Epithelial cell of prostate (primary cell): ENCODE data around the gene MORC3.
"Not testable (repeated sequence)": the region's sequence is repeated elsewhere in the genome, so short reads cannot be mapped to it uniquely, and the experiment has no call there.

ENCODE experiments used
- DNase-seq: peaks from one replicate; pipeline ENCODE4 v3.0.0-alpha.2; 2011; ENCODE audit warnings: low read depth, low spot score
- H3K27ac ChIP-seq: fragments of 450-650 bp; 2 replicates; pipeline ENCODE4 v1.5.1; 2017; ENCODE audit warnings: mild to moderate bottlenecking

Gene MORC3, protein sequence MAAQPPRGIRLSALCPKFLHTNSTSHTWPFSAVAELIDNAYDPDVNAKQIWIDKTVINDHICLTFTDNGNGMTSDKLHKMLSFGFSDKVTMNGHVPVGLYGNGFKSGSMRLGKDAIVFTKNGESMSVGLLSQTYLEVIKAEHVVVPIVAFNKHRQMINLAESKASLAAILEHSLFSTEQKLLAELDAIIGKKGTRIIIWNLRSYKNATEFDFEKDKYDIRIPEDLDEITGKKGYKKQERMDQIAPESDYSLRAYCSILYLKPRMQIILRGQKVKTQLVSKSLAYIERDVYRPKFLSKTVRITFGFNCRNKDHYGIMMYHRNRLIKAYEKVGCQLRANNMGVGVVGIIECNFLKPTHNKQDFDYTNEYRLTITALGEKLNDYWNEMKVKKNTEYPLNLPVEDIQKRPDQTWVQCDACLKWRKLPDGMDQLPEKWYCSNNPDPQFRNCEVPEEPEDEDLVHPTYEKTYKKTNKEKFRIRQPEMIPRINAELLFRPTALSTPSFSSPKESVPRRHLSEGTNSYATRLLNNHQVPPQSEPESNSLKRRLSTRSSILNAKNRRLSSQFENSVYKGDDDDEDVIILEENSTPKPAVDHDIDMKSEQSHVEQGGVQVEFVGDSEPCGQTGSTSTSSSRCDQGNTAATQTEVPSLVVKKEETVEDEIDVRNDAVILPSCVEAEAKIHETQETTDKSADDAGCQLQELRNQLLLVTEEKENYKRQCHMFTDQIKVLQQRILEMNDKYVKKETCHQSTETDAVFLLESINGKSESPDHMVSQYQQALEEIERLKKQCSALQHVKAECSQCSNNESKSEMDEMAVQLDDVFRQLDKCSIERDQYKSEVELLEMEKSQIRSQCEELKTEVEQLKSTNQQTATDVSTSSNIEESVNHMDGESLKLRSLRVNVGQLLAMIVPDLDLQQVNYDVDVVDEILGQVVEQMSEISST

DNA sequence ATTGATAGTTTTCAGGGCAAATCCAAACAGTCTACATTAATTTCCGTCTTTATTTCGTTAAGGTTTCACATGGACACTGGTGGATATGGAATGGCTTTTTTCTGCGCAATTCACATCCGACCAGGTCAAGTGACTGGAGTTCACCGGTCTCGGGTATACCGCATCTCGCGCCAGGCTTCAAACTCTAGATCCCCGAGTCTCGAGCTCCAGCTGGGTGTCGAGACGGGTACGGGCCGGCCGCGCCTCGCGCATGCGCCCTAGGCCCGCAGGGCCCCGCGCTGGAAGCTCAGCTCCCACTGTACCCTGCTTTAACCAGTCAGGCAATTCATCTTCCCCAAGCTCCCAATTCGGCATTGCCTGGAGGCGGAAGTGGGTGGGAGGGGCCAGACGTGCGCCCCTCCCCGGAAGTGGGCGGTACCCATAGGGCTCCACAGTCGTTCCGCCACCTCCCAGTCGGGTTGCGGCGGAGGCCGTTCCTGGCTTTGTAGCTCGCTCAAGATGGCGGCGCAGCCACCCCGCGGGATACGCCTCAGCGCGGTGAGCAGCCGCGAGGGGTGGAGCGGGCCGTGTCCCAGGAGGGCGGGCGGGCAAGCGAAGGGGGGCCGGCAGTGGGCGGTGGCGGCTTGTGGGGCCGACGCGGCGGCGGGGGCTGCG, at the start of gene MORC3:
Gene MORC3 (plus strand): TSS at position 431 of the 654 bp plus-strand sequence. CDS start 68 bp downstream, at position 499.
- peak; percentile 95 for DNase-seq
- peak within 1 kb of the TSS; percentile 99 for H3K27ac ChIP-seq

DNA sequence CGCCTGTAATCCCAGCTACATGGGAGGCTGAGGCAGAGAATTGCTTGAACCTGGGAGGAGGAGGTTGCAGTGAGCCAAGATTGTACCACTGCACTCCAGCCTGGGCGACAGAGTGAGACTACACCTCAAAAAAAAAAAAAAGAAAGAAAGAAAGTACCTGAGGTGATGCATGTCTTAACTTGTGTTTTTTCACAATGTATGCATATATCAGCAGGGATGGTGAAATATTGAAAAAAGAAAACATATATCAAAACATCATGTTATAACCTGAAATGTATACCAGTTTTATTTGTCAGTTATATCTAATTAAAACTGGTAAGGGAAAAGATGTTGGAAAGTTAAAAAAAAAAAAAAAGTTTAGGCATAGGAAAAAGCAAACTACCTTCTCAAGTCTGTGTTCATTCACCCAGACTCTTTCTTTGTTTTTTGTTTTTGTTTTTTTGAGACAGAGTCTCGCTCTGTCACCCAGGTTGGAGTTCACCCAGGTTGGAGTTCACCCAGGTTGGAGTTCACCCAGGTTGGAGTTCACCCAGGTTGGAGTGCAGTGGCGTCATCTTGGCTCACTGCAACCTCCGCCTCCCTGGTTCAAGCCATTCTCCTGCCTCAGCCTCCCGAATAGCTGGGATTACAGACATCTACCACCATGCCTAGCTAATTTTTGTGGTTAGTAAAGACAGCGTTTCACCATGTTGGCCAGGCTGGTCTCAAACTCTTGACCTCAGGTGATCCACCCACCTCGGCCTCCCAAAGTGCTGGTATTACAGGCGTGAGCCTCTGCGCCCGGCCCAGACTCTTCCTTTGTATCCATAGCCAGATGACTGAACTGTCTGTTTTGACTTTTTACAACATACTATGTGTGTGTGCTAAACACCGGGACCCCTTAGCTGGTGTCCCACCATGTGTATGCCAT, 49.0 kb upstream of the MORC3 start:
- DNase-seq: not testable (repeated sequence)
- H3K27ac ChIP-seq: peak overlapping the region; percentile 15

GRCh38 chr21:36274128-36274527, 45.9 kb upstream of the MORC3 start:
- no peak overlapping the region for H3K27ac ChIP-seq
- no peak for DNase-seq

DNA sequence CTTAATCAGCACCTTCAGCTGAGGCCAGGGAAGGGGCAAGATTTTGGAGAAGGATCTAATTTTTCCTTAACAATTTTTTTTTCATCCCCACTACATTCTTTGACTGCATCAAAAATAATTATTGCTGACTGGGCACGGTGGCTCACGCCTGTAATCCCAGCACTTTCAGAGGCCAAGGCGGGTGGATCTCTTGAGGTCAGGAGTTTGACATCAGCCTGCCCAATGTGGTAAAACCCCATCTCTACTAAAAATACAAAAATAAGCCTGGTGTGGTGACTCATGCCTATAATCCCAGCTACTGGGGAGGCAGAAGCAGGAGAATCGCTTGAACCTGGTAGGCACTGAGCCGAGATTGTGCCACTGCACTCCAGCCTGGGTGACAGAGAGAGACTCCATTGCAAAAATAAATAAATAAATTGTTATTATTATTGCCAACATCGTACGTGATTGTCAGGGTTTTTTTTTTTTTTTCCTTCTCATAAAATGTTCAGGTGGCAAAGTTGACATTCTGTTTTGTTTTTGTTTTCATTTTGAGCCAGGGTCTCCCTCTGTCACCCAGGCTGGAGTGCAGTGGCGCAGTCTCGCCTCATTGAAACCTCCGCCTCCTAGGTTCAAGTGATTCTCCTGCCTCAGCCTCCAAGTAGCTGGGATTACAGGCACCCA, 37.3 kb upstream of the MORC3 start:
- no peak for DNase-seq
- no peak overlapping the region for H3K27ac ChIP-seq

GRCh38 chr21:36283231-36283622, 36.8 kb upstream of the MORC3 start:
- H3K27ac ChIP-seq, DNase-seq: not testable (repeated sequence)

DNA sequence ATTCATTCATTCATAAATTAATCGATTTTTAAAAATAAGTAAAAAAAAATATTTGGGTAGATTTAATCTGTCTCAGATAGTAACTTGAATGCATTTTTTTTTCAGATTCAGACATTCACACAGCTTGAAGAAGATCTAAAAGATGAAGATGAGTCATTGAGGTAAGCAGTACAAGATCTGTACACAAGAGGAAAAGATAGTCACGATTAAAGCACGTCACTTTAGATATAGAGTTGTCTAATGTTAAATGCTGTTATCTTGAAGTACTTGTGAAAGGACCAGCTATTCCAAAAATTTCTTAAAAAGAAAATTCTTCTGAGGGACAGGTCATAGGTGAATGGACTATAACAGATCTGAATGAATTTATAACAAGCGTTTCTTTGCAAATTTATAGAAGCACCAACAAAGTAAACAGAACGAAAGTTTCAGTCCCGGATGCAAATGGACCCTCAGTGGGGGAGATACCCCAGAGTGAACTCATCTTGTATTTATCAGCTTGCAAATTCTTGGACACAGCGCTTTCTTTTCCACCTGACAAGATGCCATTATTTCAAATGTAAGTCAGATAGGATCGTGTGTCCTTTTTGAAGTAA, 31.2 kb upstream of the MORC3 start:
- DNase-seq: no peak
- peak overlapping the region; percentile 34 for H3K27ac ChIP-seq

GRCh38 chr21:36291509-36291908, 28.5 kb upstream of the MORC3 start:
- no peak for DNase-seq
- no peak overlapping the region for H3K27ac ChIP-seq

DNA sequence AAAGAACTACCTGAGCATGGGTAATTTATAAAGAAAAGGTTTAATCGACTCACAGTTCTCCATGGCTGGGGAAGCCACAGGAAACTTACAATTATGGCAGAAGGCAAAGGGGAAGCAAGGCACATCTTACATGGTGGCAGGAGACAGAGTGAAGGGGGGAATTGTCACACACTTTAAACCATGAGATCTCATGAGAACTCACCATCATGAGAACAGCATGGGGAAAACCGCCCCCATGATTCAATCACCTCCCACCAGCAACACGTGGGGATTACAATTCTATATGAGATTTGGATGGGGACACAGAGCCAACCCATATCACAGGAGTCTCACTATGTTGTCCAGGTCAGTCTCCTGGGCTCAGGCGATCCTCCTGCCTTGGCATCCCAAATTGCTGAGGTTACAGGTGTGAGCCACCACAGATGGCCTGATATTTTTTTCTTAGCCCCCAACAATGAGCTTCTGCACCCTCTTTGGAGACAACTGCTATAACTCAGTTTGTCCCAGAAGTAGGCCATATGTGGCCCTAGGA, 22.5 kb upstream of the MORC3 start:
- peak overlapping the region; percentile 91 for H3K27ac ChIP-seq

DNA sequence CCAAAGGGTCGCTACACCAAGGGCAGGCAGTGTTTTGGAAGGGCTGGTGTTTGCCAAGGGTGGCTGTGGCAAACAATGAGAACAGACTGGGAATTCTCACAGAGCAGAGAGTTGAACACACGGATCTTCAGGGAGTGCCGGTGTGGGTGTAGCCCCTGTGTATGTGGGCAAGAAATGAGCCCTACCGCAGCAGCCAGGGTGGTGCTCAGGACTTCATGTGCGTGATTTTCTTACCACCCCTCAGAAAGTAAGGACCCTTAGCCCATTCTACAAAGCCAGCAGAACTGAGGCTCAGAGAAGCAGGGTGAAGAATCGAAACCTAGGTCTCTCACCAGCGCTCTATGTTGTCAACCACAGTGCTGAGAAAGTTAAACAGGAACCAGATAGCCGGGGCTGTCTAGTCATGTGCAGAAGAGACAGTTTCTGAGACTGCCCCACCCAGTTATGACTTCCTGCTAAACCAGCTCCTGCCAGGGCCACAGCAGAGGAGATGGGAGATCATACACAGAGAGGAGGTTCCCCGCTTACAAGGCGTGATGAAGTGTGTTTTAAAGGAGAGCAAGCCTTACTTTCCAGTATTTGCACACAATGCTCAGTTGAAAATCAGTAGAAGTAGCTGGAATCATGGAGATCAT, 21.9 kb upstream of the MORC3 start:
- peak; percentile 78 for DNase-seq
- peak overlapping the region; percentile 91 for H3K27ac ChIP-seq

More for the DNA sequence above, 22.5 kb upstream of the MORC3 start:
- DNase-seq: no peak

GRCh38 chr21:36306872-36307534, 13.0 kb upstream of the MORC3 start:
- DNase-seq: no peak
- H3K27ac ChIP-seq: no peak overlapping the region

DNA sequence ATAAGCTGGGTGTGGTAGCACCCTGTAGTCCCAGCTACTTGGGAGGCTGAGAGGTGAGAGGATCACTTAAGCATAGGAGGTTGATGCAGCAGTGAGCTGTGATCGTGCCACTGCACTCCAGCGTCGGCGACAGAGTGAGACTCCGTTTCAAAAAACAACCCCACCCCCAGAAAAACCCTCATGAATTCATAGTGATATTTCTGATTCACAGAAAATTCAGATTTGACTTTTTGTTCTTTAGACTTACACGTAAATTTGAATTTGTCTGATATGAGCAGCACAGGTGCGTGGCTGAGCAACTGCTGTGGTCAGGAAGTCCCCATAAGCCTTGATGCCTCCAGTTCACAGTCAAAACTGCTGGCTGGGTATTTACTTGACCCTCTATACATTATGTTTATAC, 10.0 kb upstream of the MORC3 start:
- no peak overlapping the region for H3K27ac ChIP-seq

DNA sequence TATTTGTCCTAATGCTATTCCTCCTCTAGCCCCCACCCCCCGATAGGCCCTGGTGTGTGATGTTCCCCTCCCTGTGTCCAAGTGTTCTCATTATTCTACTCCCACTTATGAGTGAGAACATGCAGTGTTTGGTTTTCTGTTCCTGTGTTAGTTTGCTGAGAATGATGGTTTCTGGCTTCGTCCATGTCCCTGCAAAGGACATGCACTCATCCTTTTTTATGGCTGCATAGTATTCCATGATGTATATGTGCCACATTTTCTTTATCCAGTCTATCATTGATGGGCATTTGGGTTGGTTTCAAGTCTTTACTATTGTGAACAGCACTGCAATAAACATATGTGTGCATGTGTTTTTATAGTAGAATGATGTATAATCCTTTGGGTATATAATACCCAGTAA, 6.6 kb upstream of the MORC3 start:
- DNase-seq, H3K27ac ChIP-seq: not testable (repeated sequence)

More for the DNA sequence above, 10.0 kb upstream of the MORC3 start:
- DNase-seq: no peak

DNA sequence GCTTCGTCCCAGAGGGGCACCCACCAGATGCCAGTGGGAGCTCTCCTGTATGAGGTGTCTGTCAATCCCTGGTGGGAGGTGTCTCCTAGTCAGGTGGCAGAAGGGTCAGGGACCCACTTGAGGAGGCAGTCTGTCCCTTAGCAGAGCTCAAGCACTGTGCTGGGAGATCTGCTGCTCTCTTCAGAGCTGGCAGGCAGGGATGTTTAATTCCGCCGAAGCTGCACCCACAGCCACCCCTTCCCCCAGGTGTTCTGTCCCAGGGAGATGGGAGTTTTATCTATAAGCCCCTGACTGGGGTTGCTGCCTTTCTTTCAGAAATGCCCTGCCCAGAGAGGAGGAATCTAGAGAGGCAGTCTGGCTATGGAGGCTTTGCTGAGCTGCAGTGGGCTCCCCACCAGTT, 4.0 kb upstream of the MORC3 start:
- not testable (repeated sequence) for DNase-seq, H3K27ac ChIP-seq

GRCh38 chr21:36316872-36317484, 3.0 kb upstream of the MORC3 start:
- DNase-seq: no peak

DNA sequence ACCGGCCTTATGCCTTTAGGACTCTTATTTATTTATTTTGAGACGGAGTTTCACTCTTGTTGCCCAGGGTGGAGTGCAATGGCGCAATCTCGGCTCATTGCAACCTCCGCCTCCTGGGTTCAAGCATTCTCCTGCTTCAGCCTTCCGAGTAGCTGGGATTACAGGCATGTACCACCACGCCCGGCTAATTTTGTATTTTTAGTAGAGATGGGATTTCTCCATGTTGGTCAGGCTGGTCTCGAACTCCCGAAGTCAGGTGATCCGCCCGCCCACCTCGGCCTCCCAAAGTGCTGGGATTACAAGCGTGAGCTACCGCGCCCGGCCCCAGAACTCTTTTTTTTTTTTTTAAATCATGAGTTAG, 611 bp upstream of the MORC3 start:
- peak overlapping the region; percentile 99 for H3K27ac ChIP-seq

More at GRCh38 chr21:36316872-36317484, 3.0 kb upstream of the MORC3 start:
- H3K27ac ChIP-seq: no peak overlapping the region

DNA sequence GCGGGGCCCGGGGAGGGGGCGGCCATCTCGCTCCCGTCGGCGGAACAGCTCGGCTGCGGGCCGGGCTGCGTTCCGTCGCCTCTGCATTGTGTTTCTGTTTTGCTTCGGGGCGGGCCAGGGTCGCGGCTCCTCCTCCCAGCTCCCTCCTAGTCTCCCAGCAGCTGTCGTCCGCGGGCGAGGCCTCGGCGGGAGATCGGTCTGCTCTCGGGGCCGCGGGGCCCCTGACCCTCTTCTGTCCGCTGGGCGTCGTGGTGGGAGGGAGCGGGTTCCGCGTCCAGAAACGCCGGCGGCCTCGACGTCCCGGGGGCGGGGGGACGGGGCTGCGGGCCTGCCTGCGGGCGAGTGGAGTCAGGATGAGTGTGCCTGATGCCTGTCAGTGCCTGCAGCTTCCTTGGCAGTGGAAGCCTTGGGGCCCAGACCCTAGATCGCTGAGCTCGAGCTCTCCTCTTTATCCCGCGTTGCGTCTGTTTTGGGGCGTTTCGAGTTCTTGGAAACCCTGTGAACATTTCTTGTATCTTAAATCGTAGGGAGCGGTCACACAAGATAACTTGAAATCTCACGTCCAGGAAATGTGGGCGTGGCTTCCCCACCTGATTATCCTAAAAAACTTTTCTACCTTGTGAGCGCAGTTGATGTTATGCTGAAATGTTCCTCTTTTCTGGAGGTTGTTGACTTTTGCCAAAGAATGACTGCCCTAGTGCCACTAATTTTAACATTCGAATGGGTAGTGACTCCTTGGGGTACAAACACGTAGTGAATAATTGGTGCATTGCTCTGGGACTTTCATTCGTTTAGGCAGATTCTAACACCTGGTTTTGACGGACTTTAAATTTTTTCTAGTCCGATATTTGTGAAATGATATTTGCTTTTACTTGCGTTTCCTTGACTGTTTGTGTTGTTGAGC, 676 bp downstream of the MORC3 start:
- H3K27ac ChIP-seq: peak overlapping the region; percentile 99
- DNase-seq: peak; percentile 57

More for the DNA sequence above, 611 bp upstream of the MORC3 start:
- DNase-seq: not testable (repeated sequence)
